H1 (cell line): ENCODE results near the gene GRID1. TPM values are rescaled to one million over a fixed set of nuclear protein-coding genes. Genes with fewer than 3 reads are reported as not detected.

Experiments
- CTCF ChIA-PET: fragments of 300-600 bp; sonication (Branson Sonifier 250); formaldehyde crosslinking; loops from one replicate; lab custom pipeline; 2021; ENCODE audit not compliant: partially characterized antibody; lab: Charles Lee
- POLR2A ChIA-PET: fragments of 300-600 bp; sonication (Branson Sonifier 250); formaldehyde crosslinking; loops from one replicate; lab custom pipeline; 2021; ENCODE audit warnings: inconsistent platforms; ENCODE audit not compliant: partially characterized antibody; lab: Charles Lee
- DNase-seq, 2 experiments: peaks; one replicate each; pipeline versions ENCODE4 v3.0.0 to v3.0.0-alpha.2; 2010 to 2022; ENCODE audit warnings: low spot score in 2 of 2, low read depth in 1 of 2, mixed read lengths in 1 of 2
- FAIRE-seq: peaks from 2 replicates; lab custom pipeline; 2011; peaks lifted over from hg19 to GRCh38; lab: Jason Lieb, UNC
- H2AFZ ChIP-seq: 2 replicates; pipeline ENCODE4 v1.8.1; 2012; ENCODE audit warnings: low read length, inconsistent platforms
- H2AK5ac ChIP-seq: 2 replicates; pipeline ENCODE4 v1.6.1; 2013; ENCODE audit warnings: low read depth, low read length
- H2BK120ac ChIP-seq: replicated peaks from 2 replicates; pipeline ENCODE3; 2013; ENCODE audit warnings: low read depth, low read length, inconsistent platforms
- H2BK12ac ChIP-seq: 2 replicates; pipeline ENCODE4 v1.6.1; 2013; ENCODE audit warnings: low read depth, low read length
- H2BK15ac ChIP-seq: 2 replicates; pipeline ENCODE4 v1.6.1; 2013; ENCODE audit warnings: low read length
- H2BK20ac ChIP-seq: 2 replicates; pipeline ENCODE4 v1.6.1; 2013; ENCODE audit warnings: low read length
- H2BK5ac ChIP-seq: 2 replicates; pipeline ENCODE4 v1.6.1; 2013; ENCODE audit warnings: low read depth, low read length
- H3K14ac ChIP-seq: 2 replicates; pipeline ENCODE4 v1.6.1; 2013; ENCODE audit warnings: inconsistent platforms; ENCODE audit not compliant: insufficient read length
- H3K18ac ChIP-seq: 2 replicates; pipeline ENCODE4 v1.6.1; 2013; ENCODE audit warnings: low read length; ENCODE audit errors: extremely low read depth
- H3K23ac ChIP-seq: 2 replicates; pipeline ENCODE4 v1.6.1; 2013; ENCODE audit warnings: inconsistent platforms; ENCODE audit not compliant: insufficient read length
- H3K23me2 ChIP-seq: 2 replicates; pipeline ENCODE4 v1.6.1; 2013; ENCODE audit warnings: low read depth, low read length
- H3K27ac ChIP-seq: 2 replicates; pipeline ENCODE4 v1.6.1; 2011; ENCODE audit warnings: low read depth, low read length, inconsistent platforms
- H3K27me3 ChIP-seq, 4 experiments: replicated peaks in 1 of 4; 1 replicate in 1 of 4; 2 replicates in 3 of 4; pipeline versions ENCODE4 v1.6.1 to v1.8.1; 2011 to 2013; ENCODE audit warnings: low read length in 3 of 4, mild to moderate bottlenecking in 3 of 4, inconsistent platforms in 2 of 4, mixed read lengths in 2 of 4, moderate library complexity in 1 of 4; ENCODE audit not compliant: control insufficient read depth in 3 of 4, insufficient read depth in 3 of 4; ENCODE audit errors: extremely low read depth in 1 of 4
- H3K36me3 ChIP-seq, 4 experiments: 2 replicates each; pipeline versions ENCODE4 v1.6.1 to v1.8.1; 2011 to 2013; ENCODE audit warnings: mild to moderate bottlenecking in 4 of 4, low read length in 3 of 4, moderate library complexity in 2 of 4, control low read depth in 1 of 4, inconsistent platforms in 1 of 4; ENCODE audit not compliant: insufficient read depth in 4 of 4, control insufficient read depth in 2 of 4
- H3K4ac ChIP-seq: replicated peaks from 2 replicates; pipeline ENCODE3; 2013; ENCODE audit warnings: low read length, low read depth, mixed read lengths, inconsistent platforms; ENCODE audit not compliant: insufficient read length
- H3K4me1 ChIP-seq, 4 experiments: replicated peaks in 1 of 4; 1 replicate in 1 of 4; 2 replicates in 3 of 4; pipeline versions ENCODE4 v1.6.1 to v1.8.1; 2011 to 2013; ENCODE audit warnings: low read length in 3 of 4, inconsistent platforms in 2 of 4, mixed read lengths in 1 of 4; ENCODE audit not compliant: insufficient read depth in 4 of 4, control insufficient read depth in 3 of 4
- H3K4me2 ChIP-seq, 2 experiments: 2 replicates each; pipeline versions ENCODE4 v1.6.1 to v1.8.1; 2011 to 2013; ENCODE audit warnings: low read depth in 2 of 2, low read length in 2 of 2, control low read depth in 1 of 2, inconsistent platforms in 1 of 2, mild to moderate bottlenecking in 1 of 2; ENCODE audit not compliant: insufficient read depth in 1 of 2
- H3K4me3 ChIP-seq, 4 experiments: fragments of 200-600, 300-600 bp in 1 of 4; sonication (generic), shearing (Covaris generic), sonication (Bioruptor Twin) in 1 of 4; 2 replicates each; pipeline versions ENCODE4 v1.5.1 to v1.8.1; 2011 to 2016; ENCODE audit warnings: low read length in 4 of 4, low read depth in 3 of 4, control low read depth in 2 of 4, inconsistent platforms in 2 of 4, mild to moderate bottlenecking in 2 of 4, mixed read lengths in 1 of 4, moderate library complexity in 1 of 4; ENCODE audit not compliant: insufficient read depth in 2 of 4; ENCODE audit errors: extremely low read depth in 1 of 4
- H3K56ac ChIP-seq: replicated peaks from 2 replicates; pipeline ENCODE3; 2013; ENCODE audit warnings: low read depth, mild to moderate bottlenecking, mixed read lengths, low read length, inconsistent platforms; ENCODE audit not compliant: insufficient read length
- H3K79me1 ChIP-seq: 2 replicates; pipeline ENCODE4 v1.6.1; 2013; ENCODE audit warnings: low read depth, low read length, control low read depth
- H3K79me2 ChIP-seq, 2 experiments: 2 replicates each; pipeline versions ENCODE4 v1.6.1 to v1.8.1; 2012 to 2013; ENCODE audit warnings: low read length in 2 of 2, mild to moderate bottlenecking in 2 of 2, inconsistent platforms in 1 of 2; ENCODE audit not compliant: insufficient read depth in 2 of 2, control insufficient read depth in 1 of 2
- H3K9ac ChIP-seq, 4 experiments: replicated peaks in 1 of 4; 1 replicate in 1 of 4; 2 replicates in 3 of 4; pipeline versions ENCODE4 v1.6.1 to v1.8.1; 2011 to 2013; ENCODE audit warnings: low read depth in 3 of 4, low read length in 3 of 4, control low read depth in 2 of 4, mild to moderate bottlenecking in 2 of 4, moderate library complexity in 2 of 4, inconsistent platforms in 1 of 4; ENCODE audit errors: extremely low read depth in 1 of 4
- H3K9me3 ChIP-seq, 2 experiments: 2 replicates each; pipeline versions ENCODE4 v1.6.1 to v1.8.1; 2012 to 2013; ENCODE audit warnings: mild to moderate bottlenecking in 2 of 2, moderate library complexity in 2 of 2, control low read depth in 1 of 2, inconsistent platforms in 1 of 2, low read depth in 1 of 2, low read length in 1 of 2, mixed read lengths in 1 of 2; ENCODE audit not compliant: insufficient read depth in 2 of 2
- H4K20me1 ChIP-seq, 2 experiments: replicated peaks in 1 of 2; 2 replicates each; pipeline versions ENCODE3 to v1.8.1; 2011 to 2013; ENCODE audit warnings: inconsistent platforms in 2 of 2, low read length in 2 of 2, mild to moderate bottlenecking in 1 of 2; ENCODE audit not compliant: insufficient read depth in 2 of 2, control insufficient read depth in 1 of 2
- H4K5ac ChIP-seq: 2 replicates; pipeline ENCODE4 v1.6.1; 2013; ENCODE audit warnings: low read length, low read depth, mixed read lengths, inconsistent platforms; ENCODE audit not compliant: insufficient read length
- H4K8ac ChIP-seq: 2 replicates; pipeline ENCODE4 v1.8.0; 2013; ENCODE audit warnings: mild to moderate bottlenecking, moderate library complexity, low read length, inconsistent platforms; ENCODE audit not compliant: insufficient read depth; ENCODE audit errors: extremely low read depth
- H4K91ac ChIP-seq: replicated peaks from 2 replicates; pipeline ENCODE3; 2013; ENCODE audit warnings: low read length, mixed read lengths, inconsistent platforms; ENCODE audit not compliant: insufficient read length
- BRCA1 ChIP-seq: IDR thresholded peaks from 2 replicates; pipeline ENCODE4 v1.6.1; 2012; ENCODE audit warnings: low read depth, low read length, improper control_type of control experiment
- CTCF ChIP-seq, 3 experiments: IDR thresholded peaks; 1 replicate in 2 of 3; 2 replicates in 1 of 3; pipeline versions ENCODE4 v1.5.1 to v1.6.1; 2011; ENCODE audit warnings: low read length in 3 of 3, mild to moderate bottlenecking in 3 of 3, inconsistent platforms in 2 of 3, low read depth in 1 of 3, moderate library complexity in 1 of 3; ENCODE audit not compliant: insufficient read depth in 1 of 3; ENCODE audit errors: control extremely low read depth in 1 of 3
- EZH2 ChIP-seq: fragments of 200-600 bp; sonication (generic); IDR thresholded peaks from 2 replicates; pipeline ENCODE4 v1.7.1; 2012; ENCODE audit warnings: low read depth, mild to moderate bottlenecking, moderate library complexity, low read length, inconsistent platforms; ENCODE audit not compliant: severe bottlenecking
- HDAC2 ChIP-seq, 2 experiments: fragments of 300-600 bp in 1 of 2; sonication (generic) in 1 of 2; IDR thresholded peaks; 2 replicates each; pipeline ENCODE4 v1.6.1; 2011 to 2012; ENCODE audit warnings: low read depth in 2 of 2, low read length in 2 of 2, mild to moderate bottlenecking in 2 of 2, moderate library complexity in 2 of 2, borderline replicate concordance in 1 of 2, inconsistent platforms in 1 of 2
- RAD21 ChIP-seq, 2 experiments: IDR thresholded peaks in 1 of 2; conservative IDR thresholded peaks in 1 of 2; 2 replicates each; pipeline ENCODE4 v1.6.1; 2011; ENCODE audit warnings: low read depth in 2 of 2, low read length in 2 of 2, improper control_type of control experiment in 1 of 2, inconsistent platforms in 1 of 2, mild to moderate bottlenecking in 1 of 2, moderate library complexity in 1 of 2
- SIN3A ChIP-seq, 2 experiments: IDR thresholded peaks in 1 of 2; conservative IDR thresholded peaks in 1 of 2; 2 replicates each; pipeline ENCODE4 v1.6.1; 2011 to 2012; ENCODE audit warnings: low read length in 2 of 2, improper control_type of control experiment in 1 of 2, low read depth in 1 of 2, mild to moderate bottlenecking in 1 of 2
- SP1 ChIP-seq: IDR thresholded peaks from 2 replicates; pipeline ENCODE4 v1.6.1; 2011; ENCODE audit warnings: low read depth, low read length
- WGBS, 2 experiments: shearing (Covaris generic) in 1 of 2; methylation state at CpG; one replicate each; pipeline versions ENCODE4 v1.1.6 to v1.1.7; 2013 to 2015; ENCODE audit warnings: low lambda C conversion rate in 2 of 2, mixed read lengths in 2 of 2, inconsistent platforms in 1 of 2, low coverage in 1 of 2, missing lambda C conversion rate in 1 of 2; ENCODE audit not compliant: insufficient replicate concordance in 2 of 2, insufficient coverage in 1 of 2, insufficient read length in 1 of 2; ENCODE audit errors: extremely low coverage in 1 of 2, missing lambda C conversion rate in 1 of 2; 5-methylcytosine and 5-hydroxymethylcytosine counted together
- polyA plus RNA-seq, 7 experiments: library from polyadenylated mRNA; depleted of rRNA in 3 of 7; stranded (reverse) in 5 of 7; unstranded in 2 of 7; fragments of >200 nt in 5 of 7; fragments of 200-250 nt in 2 of 7; gene quantifications; 1 replicate in 5 of 7; 2 replicates in 1 of 7; 4 replicates in 1 of 7; pipeline versions ENCODE4 v1.2.1 to v1.2.3, GENCODE V29; 2011 to 2013; ENCODE audit warnings: missing spikeins in 2 of 7, mixed read lengths in 2 of 7
- total RNA-seq: library from RNA; stranded (reverse); fragmentation: NEBNext Ultra II Directional; extraction: Animal tissue kit (Norgen Biotek cat#: 25700); gene quantifications from 2 replicates; pipeline ENCODE4 v1.2.1, GENCODE V29; 2021
- TF ChIP-seq, protein P1 (sequence below): IDR thresholded peaks from 2 replicates; pipeline ENCODE4 v1.6.1; 2012; ENCODE audit warnings: inconsistent platforms

Gene GRID1
- total and polyA plus RNA-seq, 2 of the 8 experiments (the other 6 are each of a cell fraction or from before 2014, with no cell fraction given) = 0.22 to 0.30 TPM

GRCh38 chr10:86113983-86114382 lies 252.6 kb downstream of the GRID1 start:
- H3K56ac ChIP-seq = no peak overlapping the region
- no peak overlapping the region for H3K23ac ChIP-seq
- ChIA-PET POLR2A (no interaction called here), CTCF (interaction anchor here (0.6 to 1.3 kb wide), 6 partner anchors 10 to 235 kb away, joined by 3 to 4 read pairs (median 3); no protein-coding TSS in a partner anchor)
- no peaks in the 10 kb centered on the region for H3K79me1 ChIP-seq
- H4K5ac ChIP-seq = no peak overlapping the region
- H2BK15ac ChIP-seq = no peak overlapping the region
- no peak overlapping the region for H3K14ac ChIP-seq
- no peak for FAIRE-seq
- H2AFZ ChIP-seq = no peak overlapping the region
- no peak overlapping the region for H3K9ac ChIP-seq
- H3K18ac ChIP-seq = no peak overlapping the region
- H3K27ac ChIP-seq = no peak overlapping the region
- no peaks in the 10 kb centered on the region for H3K36me3 ChIP-seq
- no peak for DNase-seq
- H3K9me3 ChIP-seq = no peaks in the 10 kb centered on the region
- WGBS, 2 experiments = 79% methylated on average over 3 of the region's 3 CpGs; no CpG with 5 or more reads in 1 of the 2 experiments
- H4K20me1 ChIP-seq = peaks cover 0 to 6% of the 10 kb centered on the region in 2 experiments
- no peak overlapping the region for H4K91ac ChIP-seq
- H3K4ac ChIP-seq = no peak overlapping the region
- no peaks in the 10 kb centered on the region for H3K4me1 ChIP-seq
- peaks cover 8% of the 10 kb centered on the region; the same call in 1 of the 2 replicates for H3K23me2 ChIP-seq
- H4K8ac ChIP-seq = no peak overlapping the region
- H3K79me2 ChIP-seq = peaks cover 0 to 4% of the 10 kb centered on the region in 2 experiments; a peak in 1 of 4 replicates
- H3K4me2 ChIP-seq = no peak overlapping the region
- no peak overlapping the region for H2BK20ac ChIP-seq
- no peak overlapping the region for H2AK5ac ChIP-seq
- no peaks in the 10 kb centered on the region for H3K27me3 ChIP-seq
- no peak overlapping the region for H2BK120ac ChIP-seq
- H3K4me3 ChIP-seq = no peak overlapping the region
- H2BK5ac ChIP-seq = no peak overlapping the region
- no peak overlapping the region for H2BK12ac ChIP-seq
- TF ChIP-seq, protein P1, sequence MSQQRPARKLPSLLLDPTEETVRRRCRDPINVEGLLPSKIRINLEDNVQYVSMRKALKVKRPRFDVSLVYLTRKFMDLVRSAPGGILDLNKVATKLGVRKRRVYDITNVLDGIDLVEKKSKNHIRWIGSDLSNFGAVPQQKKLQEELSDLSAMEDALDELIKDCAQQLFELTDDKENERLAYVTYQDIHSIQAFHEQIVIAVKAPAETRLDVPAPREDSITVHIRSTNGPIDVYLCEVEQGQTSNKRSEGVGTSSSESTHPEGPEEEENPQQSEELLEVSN = no peak
- TF ChIP-seq BRCA1 (no peak), EZH2 (no peak), CTCF (IDR thresholded peaks at IDR 0.05; ENCODE audit: control extremely low read depth in 1 of 3, insufficient read depth in 1 of 3, low read depth in 1 of 3, low read length in 3 of 3) (no peak), HDAC2 (IDR thresholded peaks at IDR 0.05; ENCODE audit: borderline replicate concordance in 1 of 2, low read depth in 2 of 2, low read length in 2 of 2) (no peak), SIN3A (conservative IDR thresholded peaks at IDR 0.05 in 1 of 2, IDR thresholded peaks at IDR 0.05 in 1 of 2; ENCODE audit: low read depth in 1 of 2, low read length in 2 of 2) (no peak), SP1 (no peak), RAD21 (IDR thresholded peaks at IDR 0.05 in 1 of 2, conservative IDR thresholded peaks at IDR 0.05 in 1 of 2; ENCODE audit: low read depth in 2 of 2, low read length in 2 of 2) (no peak)
